Femur (tissue), 1 donor: Measurements from ENCODE around the gene FAM216B.
"Not testable (repeated sequence)": the region's sequence is repeated elsewhere in the genome, so short reads cannot be mapped to it uniquely, and the experiment has no call there.

ENCODE experiments used
- DNase-seq: peaks from one replicate; pipeline ENCODE4 v3.0.0-alpha.2; 2017

The FAM216B gene

DNA sequence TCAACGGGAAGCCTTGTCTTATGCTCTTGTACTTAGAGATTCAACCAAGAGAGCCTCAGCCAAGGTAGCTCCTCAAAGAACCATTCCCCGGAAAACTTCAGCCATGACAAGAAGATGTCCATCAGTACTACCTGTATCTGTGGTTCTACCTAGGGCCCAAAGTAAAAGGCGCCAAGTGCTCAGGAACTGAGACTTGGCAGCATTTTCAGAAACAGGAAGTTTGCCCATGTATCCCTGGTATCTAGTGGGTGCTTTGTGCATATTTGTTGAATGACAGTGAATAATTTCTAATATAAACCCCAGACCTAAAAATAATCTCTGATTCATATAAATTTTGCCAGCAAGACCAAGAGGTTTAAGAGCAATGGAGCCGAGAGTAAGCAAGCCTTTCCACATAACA lies 7.2 kb downstream of the FAM216B start:
- no peak for DNase-seq

DNA sequence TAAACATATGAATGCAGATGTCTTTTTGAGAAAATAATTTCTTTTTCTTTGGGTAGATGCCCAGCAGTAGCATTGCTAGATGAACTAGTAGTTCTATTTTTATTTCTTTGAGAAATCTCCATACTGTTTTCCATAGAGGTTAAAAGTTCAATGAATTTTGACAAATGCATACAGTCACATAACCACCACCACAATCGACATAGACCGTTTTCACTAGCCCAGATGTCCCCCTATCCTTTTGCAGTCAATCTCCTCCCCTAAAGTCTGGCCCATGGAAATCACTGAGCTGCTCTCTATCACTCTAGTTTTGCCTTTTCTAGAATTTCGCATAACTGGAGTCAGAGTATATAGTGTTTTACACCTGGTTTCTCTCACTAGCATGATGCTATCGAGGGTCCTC lies 10.8 kb downstream of the FAM216B start:
- no peak for DNase-seq

DNA sequence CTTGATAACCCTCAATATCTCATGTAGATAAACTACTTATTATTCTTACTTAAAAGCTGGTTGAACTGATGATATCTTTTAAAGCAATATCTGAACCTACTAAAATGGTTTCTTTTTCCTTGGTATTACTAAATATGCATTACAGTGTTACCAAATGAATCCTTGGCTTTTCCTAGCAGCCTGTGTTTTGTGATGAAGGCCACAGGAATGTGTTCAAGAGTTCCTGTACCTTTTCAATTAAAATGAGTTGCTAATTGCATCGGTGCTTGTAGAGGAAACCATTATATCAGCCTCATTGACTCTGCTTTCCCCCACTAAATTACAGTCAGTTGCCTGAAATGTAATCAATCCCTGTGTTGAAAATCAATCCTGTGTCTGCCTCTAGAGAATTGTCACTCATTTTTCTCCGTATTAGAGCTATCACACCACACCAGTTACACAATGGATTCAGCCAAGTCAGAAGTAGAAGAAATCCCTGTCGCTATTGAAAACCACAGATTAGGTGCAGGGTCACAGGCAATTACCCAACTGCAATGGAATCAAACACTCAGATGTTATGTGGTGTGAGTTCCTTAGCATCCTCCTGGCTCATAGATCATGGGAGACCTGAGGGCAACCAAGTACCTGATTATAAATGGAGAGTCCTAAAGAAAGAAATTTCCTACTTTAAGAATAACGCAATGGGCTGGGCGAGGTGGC lies 13.3 kb downstream of the FAM216B start:
- no peak for DNase-seq

DNA sequence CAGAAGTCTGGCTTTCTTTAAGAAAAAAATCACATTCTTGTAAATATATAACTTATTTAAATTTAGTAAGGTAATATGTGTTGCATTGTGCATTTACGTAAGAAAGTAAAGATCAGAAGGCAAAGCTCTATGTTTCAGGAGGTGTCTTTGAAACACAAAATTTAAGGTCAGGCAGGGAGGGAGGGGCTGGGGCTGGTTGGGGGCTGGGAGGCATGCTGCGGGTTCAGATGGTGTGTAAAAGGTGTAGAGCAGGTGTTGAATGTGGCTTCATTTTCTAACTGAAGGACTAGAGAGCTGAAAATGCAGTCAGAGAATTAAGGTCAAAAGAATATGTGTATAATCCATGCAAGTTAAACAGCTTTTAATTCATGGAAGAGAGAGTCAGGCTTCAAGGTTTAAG lies 14.3 kb downstream of the FAM216B start:
- no peak for DNase-seq

DNA sequence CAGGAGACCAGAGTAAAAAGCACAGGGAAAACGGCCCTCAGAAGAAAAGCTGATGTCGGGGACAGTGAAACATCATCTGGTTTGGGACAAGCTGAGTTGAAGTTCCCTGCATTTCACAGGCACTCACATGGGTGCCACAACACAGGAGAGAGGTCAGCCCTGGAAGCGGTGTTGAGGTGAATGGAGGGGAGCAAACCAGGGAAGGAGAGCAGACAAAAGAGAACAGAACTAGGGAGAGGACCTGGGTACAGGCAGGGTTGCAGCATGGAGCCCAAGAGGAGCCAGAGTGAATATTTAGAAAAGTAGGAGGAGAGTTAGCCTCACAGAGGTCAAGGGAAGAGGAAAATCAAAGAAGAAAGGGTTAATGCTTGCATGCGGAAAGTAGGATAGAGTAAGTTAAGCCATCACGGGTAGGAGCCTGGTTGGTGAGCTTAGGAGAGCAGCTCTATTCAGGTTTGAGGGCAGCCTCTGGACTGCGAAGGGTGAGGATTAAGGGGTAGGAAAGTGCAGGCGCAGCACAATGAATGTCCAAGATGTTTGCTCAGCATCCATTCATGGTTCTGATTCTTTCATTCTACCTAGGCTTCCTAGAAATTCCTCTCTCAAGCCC lies 15.5 kb downstream of the FAM216B start:
- no peak for DNase-seq

DNA sequence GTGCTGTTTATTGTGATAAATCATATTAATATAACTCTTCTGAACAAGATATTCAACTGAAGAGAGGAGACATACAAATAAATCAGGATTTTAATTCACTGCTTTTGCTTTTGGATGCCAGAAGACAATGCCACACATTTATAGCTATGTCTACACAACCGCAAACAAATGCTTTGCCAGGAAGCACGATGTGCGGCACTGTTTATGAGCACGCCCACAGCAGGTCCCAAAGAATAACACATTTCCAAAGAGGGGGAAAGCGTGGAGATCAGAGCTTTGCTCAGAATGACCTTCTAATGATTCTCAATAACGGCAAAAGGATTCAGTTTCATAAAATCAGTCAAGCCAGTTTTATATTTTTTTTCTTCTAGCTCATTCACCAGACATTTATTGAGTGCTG lies 16.7 kb downstream of the FAM216B start:
- no peak for DNase-seq

DNA sequence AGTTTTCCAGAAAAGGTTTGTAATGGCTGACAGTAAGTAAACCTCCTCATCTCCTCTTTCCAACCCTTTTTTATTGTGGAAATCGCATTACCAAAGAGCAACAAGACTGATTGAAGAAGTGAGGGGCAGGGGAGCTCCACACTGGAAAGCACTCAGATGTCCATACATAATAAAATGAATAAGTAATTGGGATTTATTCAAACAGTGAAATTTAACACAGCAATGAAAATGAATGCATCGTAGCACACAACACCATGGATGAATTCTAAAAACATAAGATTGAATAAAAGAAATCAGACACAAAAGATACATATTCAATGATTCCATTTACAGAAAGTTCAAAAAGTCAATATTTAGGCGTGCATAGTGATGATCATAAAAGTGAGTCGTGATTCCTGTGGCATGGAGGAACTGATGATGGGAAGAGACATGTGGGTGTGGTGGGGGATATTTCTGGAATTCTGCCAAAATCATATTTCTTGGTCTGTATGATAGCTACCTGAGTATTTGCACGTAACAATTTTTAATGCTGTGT lies 18.8 kb downstream of the FAM216B start:
- no peak for DNase-seq

DNA sequence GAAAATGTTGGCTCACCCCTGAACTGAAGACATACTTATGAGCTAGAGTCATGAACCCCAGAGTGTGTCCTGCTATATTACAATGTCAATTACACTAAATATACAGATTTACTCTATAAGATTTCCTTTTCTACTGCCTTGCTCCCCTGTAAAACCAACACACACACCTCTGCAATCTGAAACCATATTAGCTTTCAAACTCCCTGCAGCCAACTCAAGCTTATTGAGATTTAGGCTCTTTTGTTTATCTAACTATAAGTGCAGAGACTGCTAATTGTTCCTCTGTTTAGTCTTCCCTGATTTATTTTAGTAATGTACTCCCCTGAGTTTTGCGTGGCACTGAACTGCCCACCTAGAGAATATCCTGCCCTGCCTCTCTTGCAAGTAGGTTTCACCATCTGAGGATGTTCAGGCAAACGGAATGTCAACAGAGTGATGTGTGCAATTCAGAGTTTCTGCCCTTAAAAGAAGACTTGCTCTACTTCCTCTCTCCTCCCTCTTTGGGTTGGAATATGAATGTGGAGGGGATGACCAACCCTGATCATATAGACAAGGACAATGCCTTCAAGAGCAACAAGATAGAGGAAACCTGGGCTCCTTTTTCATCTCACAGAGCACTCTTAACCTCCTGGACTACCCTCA lies 22.3 kb downstream of the FAM216B start:
- DNase-seq, result no peak

DNA sequence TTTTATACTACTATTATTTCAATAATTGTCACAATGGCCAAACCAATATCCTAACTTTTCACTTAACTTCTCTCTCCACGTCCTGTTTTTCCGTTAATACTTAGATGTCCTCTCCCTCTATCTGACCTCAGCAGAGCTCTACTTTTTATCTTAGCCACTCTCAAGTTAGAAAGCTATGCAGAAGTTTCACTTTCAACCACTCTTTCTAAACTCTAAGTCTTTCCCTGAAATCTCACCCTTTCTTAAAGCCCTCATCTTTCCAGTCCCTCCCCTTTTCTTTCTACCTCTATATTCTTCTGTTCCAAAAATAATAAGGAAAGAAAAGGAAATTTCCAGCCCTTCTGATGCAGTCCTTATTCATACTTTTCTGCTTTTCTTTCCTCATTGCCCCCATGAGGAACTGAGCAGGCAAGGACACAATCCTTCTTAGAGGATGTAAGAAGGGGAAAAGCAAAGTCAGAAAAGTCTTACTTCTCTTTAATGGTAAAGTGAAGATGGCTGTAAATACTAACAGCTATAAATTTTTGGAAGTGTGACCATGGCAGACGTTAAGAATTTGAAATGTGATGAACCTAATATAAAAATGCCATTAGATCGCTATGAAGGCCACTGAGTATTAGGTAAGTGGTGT lies 23.0 kb downstream of the FAM216B start:
- no peak for DNase-seq

DNA sequence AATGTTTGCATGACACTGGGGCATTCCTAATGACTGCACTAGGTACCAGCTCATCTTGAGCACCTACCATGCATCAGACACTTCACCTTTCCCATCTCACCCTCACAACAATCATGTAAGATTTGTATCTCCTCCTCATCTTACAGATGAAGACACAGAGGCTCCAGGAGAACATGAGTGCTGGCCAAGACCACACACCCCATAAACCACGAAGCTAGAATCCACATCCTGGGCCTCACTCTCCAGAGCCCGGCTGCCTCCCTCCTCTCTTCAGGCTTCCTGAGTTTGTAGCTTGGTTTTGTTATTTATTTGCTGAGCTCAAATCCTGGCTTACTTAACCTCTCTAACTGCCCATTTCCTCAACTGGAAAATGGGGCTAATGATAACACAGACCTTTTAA lies 25.9 kb downstream of the FAM216B start:
- DNase-seq, result no peak

DNA sequence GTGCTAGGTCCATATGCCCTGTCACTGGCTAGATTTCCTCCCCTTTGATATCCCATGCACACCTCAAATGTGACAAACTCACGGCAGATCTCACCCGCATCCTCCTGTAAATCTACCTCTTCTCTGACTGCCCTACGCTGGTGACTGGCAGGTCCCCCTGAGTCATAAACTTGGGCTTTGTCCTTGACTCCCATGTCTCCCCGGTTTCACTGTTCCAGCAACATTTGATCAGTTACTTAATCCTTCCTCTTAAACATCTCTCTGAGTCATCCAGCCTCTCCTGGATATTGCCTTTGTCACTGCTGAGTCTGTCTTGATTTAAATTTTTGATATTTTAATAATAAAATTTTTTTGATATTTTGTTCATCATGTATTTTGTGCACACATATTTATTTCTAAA lies 26.5 kb downstream of the FAM216B start:
- DNase-seq, result no peak

DNA sequence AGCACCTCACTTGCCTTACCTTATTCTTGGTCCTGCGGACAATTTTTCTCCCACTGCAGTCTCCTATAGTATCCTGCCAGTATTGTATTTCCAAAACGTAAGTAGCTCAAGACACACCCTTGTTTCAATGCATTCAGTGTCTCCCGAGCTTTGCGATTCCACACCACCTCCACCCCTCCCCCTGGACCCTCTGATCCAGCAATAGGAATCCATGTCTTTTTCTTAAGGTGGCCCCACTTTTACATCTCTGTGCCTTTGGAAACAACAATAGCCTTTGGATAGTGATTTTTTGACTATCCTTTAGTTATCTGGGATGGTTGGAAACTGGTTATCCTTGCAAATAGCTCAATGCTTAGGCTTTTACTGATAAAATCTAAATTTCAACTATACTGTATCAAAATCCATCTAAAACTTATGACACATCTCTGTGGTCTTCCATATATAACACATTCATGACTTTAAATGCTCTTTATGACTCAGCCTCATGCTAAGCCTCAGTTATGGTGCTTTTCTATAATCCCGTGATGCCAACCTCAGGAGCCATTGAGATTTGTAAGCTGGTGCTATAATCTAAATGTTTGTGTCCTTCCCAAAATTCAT lies 27.1 kb downstream of the FAM216B start:
- no peak for DNase-seq

DNA sequence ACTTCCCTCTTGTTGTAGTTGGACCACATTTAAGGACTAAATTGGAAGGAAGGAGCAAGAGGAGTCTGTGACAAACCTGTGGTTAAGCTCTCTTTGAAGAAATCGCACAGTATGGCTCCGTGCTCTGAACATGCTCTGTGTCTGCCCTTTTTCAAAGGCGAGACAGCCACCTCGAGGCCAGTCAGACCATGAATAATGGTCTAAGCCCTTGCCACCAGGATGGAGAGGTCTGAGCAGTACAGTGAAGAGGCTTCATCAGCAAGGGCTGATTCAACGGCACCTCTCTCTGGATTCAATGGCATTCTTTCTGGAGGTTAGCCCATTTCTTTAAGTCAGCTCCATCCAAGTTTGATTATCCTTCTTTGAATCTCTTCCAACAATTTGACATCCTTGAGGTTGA lies 30.9 kb downstream of the FAM216B start:
- DNase-seq, result no peak

DNA sequence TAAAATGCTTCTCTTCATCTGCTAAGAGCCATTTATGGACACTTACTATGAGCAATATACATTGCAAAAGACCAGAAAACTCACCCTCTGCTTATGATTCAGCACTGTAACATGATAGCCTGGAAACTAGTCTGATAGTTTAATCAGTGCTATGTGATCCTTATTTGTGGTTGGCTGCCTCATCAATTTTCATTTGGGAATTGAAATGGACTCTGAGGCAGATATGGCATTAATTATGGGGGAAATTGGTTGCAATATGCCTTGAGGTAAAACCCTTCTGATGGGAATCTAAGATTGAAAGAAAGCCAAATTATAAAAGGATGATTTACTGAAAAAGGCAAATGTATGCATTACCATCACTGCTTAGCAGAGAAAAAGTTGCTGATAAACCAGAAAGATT lies 33.5 kb downstream of the FAM216B start:
- no peak for DNase-seq

DNA sequence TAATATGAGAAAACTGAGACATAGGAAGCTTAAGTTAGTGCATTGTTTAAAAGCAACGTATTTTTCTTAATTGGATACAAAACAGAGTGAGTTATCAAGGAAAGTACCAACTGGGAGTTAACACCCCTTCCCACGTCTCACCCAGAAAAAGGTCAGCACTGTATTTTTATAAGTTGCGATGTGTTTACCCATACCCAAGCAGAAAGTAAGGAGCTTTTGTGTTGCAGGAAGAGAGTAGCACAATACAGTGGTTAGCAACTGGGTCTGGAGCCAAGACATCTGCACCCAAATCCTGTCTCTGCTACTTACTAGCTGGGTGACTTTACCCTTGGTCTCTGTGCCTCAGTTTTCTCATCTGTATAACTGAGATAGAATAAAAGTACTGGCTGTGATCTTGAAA lies 34.3 kb downstream of the FAM216B start:
- DNase-seq, result no peak

DNA sequence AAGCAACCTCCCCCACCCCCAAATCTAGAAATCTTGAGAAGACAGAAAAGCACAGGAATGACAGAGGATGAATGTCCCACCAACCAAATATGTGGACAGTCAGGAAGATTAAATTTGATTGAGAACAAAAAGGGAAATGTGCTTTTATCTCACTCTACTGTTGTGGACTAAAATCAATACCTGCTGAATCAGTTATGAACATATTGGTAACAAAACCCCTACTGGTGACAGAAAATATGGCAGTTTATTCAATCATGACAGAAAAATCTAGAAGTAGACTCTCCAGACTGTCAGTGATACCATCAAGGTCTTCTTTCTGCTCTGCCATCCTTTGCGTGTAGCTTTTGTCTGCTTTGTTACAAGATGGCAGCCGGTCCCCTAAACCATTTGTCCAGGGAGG lies 35.2 kb downstream of the FAM216B start:
- no peak for DNase-seq

DNA sequence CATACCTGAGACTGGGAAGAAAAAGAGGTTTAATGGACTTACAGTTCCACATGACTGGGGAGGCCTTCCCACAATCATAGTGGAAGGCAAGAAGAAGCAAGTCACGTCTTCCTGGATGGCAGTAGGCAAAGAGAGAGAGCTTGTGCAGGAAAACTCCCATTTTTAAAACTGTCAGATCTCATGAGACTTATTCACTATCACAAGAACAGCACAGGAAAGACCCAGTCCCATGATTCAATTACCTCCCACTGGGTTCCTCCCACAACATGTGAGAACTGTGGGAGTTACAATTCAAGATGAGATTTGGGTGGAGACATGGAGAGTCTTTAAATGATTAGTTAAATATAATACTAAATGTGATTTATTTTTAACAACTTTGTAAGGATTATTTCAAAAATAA lies 38.3 kb downstream of the FAM216B start:
- DNase-seq, result not testable (repeated sequence)

DNA sequence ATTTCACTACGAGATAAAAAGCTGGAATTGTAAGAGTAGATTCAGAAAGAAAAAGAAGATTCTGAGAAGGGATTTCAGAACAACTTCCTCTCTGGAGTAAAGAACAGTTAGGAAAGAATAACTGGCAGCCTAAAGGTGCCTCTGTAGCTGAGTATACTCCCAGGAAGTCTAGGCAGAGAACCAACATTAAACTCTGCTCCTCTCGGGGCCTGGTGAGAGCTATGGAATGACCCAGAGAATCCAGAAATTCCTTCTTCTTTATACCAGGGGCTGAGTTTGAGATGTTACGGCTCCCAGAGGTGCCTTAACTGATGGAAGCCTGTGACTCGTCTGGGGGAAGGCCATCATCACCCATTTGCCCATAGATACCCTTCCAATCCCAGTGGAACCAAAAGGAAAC lies 39.1 kb downstream of the FAM216B start:
- DNase-seq, result no peak

DNA sequence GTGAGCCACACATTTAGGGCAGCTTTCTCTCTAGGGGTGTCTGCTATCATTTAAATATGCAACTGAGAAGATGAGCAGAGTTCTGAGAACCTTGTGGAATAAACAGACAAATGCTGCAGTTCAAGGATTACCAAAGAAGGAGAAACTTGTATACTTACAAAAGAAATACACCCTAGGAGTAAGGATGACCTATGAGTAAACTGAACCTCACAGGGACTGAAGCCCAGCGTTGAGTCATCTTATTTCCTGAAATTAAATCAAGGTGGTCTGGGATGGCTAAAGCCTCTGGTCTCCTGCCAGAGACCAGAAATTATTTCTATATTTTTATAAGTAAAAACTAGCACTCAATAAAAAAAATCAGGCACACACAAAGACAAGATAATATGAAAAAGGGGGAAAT lies 40.1 kb downstream of the FAM216B start:
- no peak for DNase-seq

DNA sequence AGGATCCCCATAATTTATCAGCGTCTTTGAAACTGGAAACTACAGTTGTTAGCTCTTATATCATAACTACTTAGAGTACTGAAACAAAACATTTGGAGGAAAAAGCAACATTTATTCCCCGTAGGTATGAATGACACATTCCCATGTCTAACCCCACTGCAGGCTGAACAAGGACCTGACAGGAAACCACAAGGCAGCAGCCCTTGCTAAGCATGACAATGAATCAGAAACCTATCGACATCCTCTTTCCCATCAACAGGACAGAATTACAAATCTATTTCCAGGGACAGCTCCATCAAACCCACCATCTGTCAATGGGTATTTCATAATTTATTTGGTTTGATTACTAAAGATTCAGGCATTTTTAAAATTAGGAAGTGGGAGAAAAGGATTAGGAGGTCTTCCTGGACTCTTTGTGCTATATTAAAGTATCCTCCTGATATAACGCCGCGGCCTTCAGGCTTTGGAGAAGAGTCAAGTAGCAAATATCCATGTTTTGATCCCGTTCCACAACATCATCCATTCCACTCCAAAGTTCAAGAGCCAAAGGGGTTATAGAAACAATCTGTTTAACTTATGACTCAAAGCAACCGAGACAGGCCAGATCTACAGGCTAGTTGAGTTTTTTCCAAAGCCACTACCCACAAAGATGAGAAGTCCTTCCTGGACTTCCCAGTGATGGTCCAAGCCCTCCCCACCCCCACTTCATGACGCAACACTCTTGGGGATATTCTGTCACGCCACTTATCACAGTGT lies 51.1 kb downstream of the FAM216B start:
- DNase-seq, result no peak

DNA sequence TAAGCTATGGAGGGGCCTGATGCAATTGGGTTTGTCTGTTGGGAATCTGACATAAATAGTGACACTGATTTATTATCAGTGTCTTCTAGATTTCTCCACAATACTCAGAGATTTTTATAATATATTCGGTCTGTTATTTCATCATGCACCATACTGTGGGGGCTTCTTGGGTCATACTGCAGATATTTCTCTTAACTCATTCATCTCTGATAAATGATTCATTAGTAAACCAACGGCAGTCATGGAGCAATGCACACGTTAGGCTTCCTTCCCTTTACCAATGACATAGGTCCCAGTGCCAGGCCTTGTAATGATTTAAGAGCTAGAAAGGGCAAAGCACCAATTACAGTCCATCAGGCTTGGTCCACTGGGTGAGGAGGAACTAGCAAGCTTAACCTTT lies 53.6 kb downstream of the FAM216B start:
- DNase-seq, result no peak

DNA sequence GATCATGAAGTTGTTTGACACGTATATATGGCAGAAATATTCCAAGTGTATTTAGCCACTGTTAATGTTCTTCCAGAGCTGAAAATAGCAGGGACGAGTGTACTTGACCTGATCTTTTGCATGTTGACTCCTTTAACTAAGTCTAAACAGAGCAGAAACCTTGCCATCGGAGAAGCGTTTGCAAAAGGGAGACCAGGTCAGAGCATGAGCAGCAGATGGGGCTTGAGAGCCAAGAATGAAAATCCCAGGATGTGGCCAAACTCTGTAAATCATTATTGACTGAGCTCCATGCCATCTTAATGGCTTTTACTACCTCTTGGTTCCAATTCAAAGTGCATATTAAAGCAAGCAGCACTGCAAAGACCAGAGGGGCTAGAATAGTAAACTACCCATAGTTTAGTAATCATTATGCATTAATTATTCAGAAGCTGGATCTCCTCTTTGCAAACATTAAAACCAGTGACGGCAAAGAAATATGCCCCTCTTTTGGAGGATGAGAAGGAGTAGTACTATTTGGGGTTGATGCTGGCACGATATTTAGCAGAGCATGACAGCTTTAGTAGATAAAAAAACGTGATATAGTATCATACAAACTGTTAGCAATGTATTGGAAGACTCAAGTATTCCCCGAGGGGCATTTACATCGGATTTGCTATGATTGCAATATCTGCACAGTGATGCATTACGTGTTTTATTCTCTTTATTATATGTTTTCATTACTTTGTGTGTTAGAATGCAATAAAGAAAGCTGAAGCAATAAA lies 55.7 kb downstream of the FAM216B start:
- no peak for DNase-seq
